GM19025 (cell line): ENCODE results near the gene ELOA2.
"Not testable (repeated sequence)": the region's sequence is repeated elsewhere in the genome, so short reads cannot be mapped to it uniquely, and the experiment has no call there.

Experiments
- ATAC-seq: cut with Tn5 transposase; IDR thresholded peaks from one replicate; pipeline ENCODE4 v1.9.1; 2021; ENCODE audit warnings: mild to moderate bottlenecking, low read depth, moderate library complexity; ENCODE audit not compliant: unreplicated experiment

The ELOA2 gene

GRCh38 chr18:47035156-47035671 lies at the start of gene ELOA2:
Gene ELOA2, minus strand, starts transcription at chr18:47035621. Its CDS starts 357 bp downstream, at chr18:47035264.
- no peak for ATAC-seq

GRCh38 chr18:47081578-47081977 lies 46.2 kb upstream of the ELOA2 start:
- no peak for ATAC-seq

GRCh38 chr18:47080872-47081271 lies 45.5 kb upstream of the ELOA2 start:
- ATAC-seq = no peak

GRCh38 chr18:47077111-47077510 lies 41.7 kb upstream of the ELOA2 start:
- ATAC-seq = no peak

GRCh38 chr18:47075098-47075883 lies 39.9 kb upstream of the ELOA2 start:
- no peak for ATAC-seq

GRCh38 chr18:47067648-47068047 lies 32.2 kb upstream of the ELOA2 start:
- ATAC-seq = no peak

DNA sequence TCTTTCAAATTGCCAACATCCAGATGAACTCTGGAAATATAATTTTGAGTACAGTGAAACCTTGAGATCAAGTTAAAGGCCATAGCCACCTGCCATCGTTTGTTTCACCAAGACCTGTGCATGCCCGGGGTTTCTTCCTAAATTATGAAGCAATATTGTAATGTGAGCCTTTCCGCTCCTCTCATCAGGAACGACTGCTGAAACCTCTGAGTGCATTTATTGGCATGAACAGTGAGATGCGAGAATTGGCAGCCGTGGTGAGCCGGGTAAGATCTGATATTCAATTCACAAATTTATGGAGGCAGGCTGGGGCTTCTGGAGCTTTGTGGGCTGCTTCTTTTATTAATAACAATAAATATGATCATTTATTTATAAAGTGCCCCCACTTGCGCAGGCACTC lies 27.7 kb upstream of the ELOA2 start:
- no peak for ATAC-seq

DNA sequence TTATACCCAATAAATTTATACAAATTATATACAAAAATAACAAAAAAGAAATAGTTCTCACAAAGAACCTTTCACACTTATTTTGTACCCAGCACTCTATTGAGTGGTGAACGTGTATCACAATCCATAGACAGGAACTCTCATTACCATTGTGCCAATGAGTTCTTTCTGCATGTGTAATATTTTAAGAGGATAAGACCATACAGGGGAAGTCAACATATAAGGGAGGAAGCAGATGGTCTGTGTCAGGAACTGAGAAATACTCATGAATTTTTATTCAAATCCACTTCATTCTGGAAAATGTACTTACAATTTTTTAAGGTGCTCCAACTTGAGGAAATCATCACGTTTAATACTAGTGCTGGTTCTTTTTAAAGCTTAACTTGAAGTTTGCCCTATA lies 27.1 kb upstream of the ELOA2 start:
- ATAC-seq = no peak

DNA sequence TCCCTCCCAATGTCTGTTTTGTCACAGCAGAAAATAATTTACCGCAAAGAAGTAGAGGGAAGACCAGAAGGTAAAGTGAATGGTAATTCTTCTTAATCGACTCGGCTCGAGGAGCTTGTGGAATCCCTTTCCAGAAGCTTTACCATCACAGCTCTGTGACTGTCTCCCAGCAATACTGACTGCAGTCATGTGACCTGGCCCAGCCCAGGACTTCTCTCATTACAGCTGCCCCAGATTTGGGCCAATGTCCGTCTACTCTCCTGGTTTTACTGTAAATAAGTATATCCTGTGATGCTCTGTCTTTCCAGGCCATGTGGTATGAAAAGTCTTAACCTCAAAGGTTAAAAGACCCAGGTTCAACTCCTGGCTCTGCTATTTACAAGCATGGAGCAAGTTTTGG lies 18.9 kb upstream of the ELOA2 start:
- ATAC-seq = no peak

DNA sequence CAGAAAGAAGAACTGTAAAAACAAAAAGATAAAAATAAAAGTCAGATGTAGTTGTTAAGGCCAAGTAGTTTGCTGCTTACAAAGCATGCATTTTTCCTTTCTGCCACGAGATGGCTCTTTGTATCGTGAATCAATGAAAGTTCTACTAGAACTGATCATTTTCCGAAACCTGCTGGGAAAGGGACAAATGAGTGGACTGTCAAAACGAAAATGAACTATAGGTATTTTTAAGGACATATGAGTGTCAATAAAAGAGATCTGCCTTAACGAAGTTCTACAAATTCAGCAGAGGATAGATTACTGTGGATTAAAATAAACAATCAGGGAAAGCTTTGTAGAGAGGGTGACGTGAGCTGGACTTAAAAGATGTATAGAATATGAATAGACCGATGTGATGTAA lies 15.0 kb upstream of the ELOA2 start:
- no peak for ATAC-seq

DNA sequence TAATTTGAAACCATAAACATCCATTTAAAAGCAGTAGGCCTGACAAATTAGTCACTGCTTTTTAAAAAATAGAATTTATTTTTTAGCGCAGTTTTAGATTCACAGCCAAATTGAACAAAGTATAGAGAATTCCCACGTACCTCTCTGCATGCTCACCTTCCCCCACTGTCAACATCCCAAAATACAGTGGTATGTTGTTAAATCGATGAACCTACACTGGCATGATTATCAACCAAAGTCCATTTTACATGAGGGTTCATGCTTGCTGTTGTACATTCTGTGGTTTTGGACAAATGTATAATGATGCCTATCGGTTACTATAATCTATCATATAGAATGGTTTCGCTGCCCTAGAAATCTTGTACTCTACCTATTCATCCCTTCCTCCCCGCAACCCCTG lies 5.6 kb upstream of the ELOA2 start:
- no peak for ATAC-seq

DNA sequence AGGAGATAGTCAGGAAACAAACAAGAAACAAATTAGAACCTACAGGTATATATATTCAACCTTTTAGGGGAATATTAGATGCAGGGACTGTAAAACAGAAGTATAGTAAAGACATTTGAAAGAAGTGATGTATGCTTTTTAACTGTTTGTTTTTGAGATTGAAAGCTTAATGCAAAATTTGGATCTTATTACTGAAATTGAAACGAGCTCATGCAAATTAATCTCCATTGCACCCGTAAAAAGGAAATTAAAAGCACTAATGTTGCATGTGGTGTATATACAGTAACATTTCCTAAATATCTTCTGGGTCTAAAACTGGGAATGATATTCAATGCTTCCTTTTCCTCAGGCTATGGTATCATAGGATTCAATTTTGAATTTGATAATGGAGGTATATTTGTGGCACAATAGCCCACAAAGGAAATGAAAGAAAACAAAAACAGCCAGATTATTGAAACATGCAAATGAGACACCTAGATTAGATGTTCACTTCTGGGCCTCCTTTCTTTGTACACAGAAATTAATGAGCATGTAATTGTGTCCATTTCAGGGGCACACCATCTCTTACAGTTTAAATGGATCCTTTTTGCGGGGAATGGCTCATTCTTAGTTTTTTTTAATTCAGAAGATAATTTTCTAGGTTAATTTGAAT lies 1.6 kb upstream of the ELOA2 start:
- ATAC-seq = no peak

DNA sequence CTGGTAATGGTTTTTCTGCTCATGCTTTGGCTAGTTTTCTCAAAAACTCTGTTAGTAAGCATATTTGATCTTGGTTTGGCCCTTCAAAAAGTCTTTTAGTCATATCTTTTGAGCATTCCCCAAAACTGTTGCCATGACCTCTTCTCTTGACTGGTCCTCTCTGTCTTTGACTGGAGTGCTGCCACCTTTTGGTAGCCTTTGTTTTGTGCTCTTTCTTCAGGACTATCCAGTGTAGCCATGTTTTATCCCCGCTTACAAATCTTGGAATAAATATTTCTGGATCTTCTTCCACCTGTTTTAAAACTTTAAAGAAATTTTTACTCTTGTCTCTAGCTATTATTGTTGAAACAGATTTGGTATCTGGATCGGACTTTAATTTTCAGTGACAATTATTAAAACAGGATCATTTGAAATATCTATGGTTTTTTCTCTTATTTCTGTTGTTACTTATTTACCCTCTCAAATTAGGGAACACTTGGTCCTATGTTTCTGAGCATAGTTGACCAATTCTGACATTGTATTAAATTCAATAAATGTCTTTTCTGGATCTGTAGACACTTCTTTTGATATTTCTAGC lies 965 bp upstream of the ELOA2 start:
- ATAC-seq = no peak

- ATAC-seq = not testable (repeated sequence)
These were observed 830 bp downstream of the ELOA2 start for GRCh38 chr18:47034591-47034990.

- ATAC-seq = no peak
These were observed 2.5 kb downstream of the ELOA2 start for GRCh38 chr18:47032945-47033344.

DNA sequence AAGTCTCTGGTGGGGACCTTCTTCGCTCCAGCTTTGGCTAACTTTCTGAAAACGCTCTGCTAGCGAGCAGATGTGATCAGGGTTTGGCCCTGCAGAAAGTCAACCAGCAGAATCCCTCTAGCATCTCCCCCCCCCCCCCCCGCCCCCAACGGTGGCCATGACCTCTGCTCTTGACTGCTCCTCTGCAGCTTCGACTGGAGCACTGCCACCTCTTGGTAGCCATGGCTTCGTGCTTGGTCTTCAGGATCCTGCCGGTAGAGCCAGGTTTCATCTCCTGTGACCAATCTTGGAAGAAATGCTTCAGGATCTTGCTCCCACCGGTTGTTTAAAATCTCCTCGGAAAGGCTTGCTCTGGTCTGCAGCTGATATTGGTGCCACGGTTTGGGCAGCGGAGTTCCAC lies 4.5 kb downstream of the ELOA2 start:
- not testable (repeated sequence) for ATAC-seq

DNA sequence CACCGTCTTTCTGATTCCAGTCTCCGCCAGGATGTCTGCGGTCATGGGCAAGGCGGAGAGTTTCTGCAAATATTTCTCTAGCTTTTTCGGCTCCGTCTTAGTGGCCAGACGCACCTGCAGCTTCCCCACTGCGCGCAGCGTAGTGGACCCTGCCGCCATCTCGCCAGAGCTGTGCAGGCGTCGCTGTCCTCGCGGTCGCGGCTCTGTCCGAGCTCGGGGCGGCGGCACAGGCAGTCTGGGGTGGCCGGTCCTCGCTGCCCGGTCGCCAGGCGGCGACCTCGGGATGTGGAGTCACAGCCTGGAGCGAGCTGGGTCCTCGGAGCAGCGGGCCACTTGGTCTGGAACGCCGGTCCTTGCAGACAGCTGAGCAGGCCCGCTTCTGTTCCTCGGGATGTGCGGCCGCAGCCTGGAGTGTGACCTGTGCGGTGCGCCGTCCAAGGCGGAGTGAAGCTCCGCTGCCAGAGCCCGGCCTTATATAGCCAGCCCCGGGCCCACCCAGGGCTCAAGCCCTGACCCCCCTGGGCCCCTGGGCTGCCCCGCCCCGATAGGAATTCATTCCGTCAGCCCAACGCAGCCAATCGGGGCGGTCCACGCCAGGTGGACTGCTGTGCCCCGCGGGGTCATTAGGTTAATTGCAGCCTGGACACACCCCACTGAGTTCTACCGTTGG lies 5.6 kb downstream of the ELOA2 start:
- ATAC-seq = not testable (repeated sequence)

DNA sequence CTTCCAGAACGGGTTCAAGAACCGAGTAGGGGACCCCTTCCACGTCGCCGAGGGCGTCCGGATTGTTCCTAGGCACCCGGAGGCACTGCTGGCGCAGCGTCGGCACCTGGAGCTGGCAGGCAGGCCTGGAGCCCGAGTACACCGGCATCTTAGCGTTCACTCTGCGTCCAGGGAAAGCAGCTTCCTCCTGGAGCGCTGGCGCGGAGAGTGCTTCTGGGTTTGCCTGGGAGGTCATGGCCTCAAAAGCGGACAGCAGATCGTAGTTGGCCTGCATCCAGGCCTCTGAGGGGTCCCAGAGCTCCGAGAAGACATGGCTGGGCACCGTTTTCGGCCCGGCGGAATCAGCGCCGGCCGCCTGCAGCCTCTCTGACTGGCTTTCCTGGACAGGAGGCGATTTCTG lies 6.7 kb downstream of the ELOA2 start:
- not testable (repeated sequence) for ATAC-seq

- ATAC-seq = not testable (repeated sequence)
These were observed 9.8 kb downstream of the ELOA2 start for GRCh38 chr18:47025557-47026174.

DNA sequence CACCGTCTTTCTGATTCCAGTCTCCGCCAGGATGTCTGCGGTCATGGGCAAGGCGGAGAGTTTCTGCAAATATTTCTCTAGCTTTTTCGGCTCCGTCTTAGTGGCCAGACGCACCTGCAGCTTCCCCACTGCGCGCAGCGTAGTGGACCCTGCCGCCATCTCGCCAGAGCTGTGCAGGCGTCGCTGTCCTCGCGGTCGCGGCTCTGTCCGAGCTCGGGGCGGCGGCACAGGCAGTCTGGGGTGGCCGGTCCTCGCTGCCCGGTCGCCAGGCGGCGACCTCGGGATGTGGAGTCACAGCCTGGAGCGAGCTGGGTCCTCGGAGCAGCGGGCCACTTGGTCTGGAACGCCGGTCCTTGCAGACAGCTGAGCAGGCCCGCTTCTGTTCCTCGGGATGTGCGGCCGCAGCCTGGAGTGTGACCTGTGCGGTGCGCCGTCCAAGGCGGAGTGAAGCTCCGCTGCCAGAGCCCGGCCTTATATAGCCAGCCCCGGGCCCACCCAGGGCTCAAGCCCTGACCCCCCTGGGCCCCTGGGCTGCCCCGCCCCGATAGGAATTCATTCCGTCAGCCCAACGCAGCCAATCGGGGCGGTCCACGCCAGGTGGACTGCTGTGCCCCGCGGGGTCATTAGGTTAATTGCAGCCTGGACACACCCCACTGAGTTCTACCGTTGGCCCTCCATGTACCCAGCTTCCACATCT lies 11.5 kb downstream of the ELOA2 start:
- not testable (repeated sequence) for ATAC-seq
